Measurements from ENCODE around the gene SNAP29.

SNAP29 gene

DNA sequence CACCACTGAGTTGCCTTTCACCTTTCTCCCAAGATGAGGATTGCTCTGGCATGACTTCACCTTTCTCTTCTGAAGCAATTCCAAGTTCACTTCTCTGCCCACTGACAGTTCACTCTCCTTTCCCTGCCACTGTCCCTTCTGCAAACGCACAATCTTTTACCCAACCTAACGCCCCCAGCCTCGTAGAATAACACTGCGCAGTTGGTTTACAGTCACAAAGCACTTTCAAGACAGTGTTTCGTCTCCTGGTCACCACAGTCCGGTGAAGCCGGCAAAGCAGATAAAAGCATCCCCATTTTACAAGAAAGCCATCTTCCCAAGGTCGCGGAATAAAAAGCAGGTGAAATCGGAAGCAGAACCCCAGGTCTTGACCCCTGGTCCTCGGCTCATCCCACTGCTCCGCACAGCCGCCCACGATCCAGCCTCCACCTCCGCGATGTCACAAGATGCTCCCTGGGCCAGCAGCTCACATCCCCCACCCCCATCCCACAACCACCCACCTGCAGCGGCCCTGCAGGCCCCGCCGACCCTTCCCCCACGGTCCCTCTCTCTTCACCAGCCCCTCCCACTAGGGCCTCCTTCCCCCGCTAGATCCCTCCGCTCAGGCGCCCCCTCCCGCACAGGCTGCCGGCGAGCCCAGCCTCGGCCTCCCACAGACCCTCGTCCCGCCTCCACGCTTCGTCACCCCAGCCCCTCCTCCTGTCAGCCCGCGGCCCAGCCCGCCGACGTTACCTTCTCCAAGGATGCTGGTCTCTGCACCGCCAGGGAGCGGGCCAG, 781 bp upstream of the SNAP29 start (continued):
- TF ChIP-seq, protein P1, sequence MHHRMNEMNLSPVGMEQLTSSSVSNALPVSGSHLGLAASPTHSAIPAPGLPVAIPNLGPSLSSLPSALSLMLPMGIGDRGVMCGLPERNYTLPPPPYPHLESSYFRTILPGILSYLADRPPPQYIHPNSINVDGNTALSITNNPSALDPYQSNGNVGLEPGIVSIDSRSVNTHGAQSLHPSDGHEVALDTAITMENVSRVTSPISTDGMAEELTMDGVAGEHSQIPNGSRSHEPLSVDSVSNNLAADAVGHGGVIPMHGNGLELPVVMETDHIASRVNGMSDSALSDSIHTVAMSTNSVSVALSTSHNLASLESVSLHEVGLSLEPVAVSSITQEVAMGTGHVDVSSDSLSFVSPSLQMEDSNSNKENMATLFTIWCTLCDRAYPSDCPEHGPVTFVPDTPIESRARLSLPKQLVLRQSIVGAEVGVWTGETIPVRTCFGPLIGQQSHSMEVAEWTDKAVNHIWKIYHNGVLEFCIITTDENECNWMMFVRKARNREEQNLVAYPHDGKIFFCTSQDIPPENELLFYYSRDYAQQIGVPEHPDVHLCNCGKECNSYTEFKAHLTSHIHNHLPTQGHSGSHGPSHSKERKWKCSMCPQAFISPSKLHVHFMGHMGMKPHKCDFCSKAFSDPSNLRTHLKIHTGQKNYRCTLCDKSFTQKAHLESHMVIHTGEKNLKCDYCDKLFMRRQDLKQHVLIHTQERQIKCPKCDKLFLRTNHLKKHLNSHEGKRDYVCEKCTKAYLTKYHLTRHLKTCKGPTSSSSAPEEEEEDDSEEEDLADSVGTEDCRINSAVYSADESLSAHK (tag by site-specific recombination; IDR thresholded peaks at IDR 0.05) = no peak
- TF ChIP-seq ZNF155 (tag by site-specific recombination; IDR thresholded peaks at IDR 0.05) = no peak
- no peak for TF ChIP-seq GLI4 (tag by site-specific recombination; IDR thresholded peaks at IDR 0.05)
- no peak for TF ChIP-seq ZNF776 (tag by site-specific recombination; IDR thresholded peaks at IDR 0.05; ENCODE audit: borderline replicate concordance)
- no peak for TF ChIP-seq ZNF624 (tag by site-specific recombination; IDR thresholded peaks at IDR 0.05)
- no peak for TF ChIP-seq ZSCAN23 (tag by site-specific recombination; IDR thresholded peaks at IDR 0.05)
- TF ChIP-seq, protein P2, sequence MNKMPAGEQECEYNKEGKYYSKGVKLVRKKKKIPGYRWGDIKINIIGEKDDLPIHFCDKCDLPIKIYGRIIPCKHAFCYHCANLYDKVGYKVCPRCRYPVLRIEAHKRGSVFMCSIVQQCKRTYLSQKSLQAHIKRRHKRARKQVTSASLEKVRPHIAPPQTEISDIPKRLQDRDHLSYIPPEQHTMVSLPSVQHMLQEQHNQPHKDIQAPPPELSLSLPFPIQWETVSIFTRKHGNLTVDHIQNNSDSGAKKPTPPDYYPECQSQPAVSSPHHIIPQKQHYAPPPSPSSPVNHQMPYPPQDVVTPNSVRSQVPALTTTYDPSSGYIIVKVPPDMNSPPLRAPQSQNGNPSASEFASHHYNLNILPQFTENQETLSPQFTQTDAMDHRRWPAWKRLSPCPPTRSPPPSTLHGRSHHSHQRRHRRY (tag by site-specific recombination; IDR thresholded peaks at IDR 0.05) = no peak
- TF ChIP-seq ZBTB17 (tag by site-specific recombination; IDR thresholded peaks at IDR 0.05) = peak; percentile 63
- no peak for TF ChIP-seq ZNF433 (tag by site-specific recombination; IDR thresholded peaks at IDR 0.05; ENCODE audit: low read depth)
- no peak for TF ChIP-seq ZNF19 (tag by site-specific recombination; IDR thresholded peaks at IDR 0.05; ENCODE audit: low read depth)
- TF ChIP-seq EGR2 (tag by site-specific recombination; IDR thresholded peaks at IDR 0.05; ENCODE audit: low read depth) = peak; percentile 99
- TF ChIP-seq, protein P3, sequence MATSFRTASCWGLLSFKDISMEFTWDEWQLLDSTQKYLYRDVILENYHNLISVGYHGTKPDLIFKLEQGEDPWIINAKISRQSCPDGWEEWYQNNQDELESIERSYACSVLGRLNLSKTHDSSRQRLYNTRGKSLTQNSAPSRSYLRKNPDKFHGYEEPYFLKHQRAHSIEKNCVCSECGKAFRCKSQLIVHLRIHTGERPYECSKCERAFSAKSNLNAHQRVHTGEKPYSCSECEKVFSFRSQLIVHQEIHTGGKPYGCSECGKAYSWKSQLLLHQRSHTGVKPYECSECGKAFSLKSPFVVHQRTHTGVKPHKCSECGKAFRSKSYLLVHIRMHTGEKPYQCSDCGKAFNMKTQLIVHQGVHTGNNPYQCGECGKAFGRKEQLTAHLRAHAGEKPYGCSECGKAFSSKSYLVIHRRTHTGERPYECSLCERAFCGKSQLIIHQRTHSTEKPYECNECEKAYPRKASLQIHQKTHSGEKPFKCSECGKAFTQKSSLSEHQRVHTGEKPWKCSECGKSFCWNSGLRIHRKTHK (tag by site-specific recombination; IDR thresholded peaks at IDR 0.05) = no peak
- TF ChIP-seq SALL2 (tag by site-specific recombination; IDR thresholded peaks at IDR 0.05; ENCODE audit: borderline replicate concordance) = no peak
- TF ChIP-seq, protein P4, sequence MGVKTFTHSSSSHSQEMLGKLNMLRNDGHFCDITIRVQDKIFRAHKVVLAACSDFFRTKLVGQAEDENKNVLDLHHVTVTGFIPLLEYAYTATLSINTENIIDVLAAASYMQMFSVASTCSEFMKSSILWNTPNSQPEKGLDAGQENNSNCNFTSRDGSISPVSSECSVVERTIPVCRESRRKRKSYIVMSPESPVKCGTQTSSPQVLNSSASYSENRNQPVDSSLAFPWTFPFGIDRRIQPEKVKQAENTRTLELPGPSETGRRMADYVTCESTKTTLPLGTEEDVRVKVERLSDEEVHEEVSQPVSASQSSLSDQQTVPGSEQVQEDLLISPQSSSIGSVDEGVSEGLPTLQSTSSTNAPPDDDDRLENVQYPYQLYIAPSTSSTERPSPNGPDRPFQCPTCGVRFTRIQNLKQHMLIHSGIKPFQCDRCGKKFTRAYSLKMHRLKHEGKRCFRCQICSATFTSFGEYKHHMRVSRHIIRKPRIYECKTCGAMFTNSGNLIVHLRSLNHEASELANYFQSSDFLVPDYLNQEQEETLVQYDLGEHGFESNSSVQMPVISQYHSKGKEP (tag by site-specific recombination; IDR thresholded peaks at IDR 0.05) = no peak
- TF ChIP-seq ZNF585B (tag by site-specific recombination; IDR thresholded peaks at IDR 0.05) = no peak
- no peak for TF ChIP-seq ZNF350 (tag by site-specific recombination; IDR thresholded peaks at IDR 0.05)
- TF ChIP-seq KLF7 (tag by site-specific recombination; IDR thresholded peaks at IDR 0.05; ENCODE audit: borderline replicate concordance) = peak; percentile 74
- TF ChIP-seq SCRT2 (tag by site-specific recombination; IDR thresholded peaks at IDR 0.05) = peak; percentile 46
- no peak for TF ChIP-seq ZNF521 (tag by site-specific recombination; IDR thresholded peaks at IDR 0.05)
- TF ChIP-seq GLIS1 (tag by site-specific recombination; IDR thresholded peaks at IDR 0.05) = peak; percentile 97
- TF ChIP-seq ZNF292 (tag by site-specific recombination; IDR thresholded peaks at IDR 0.05; ENCODE audit: borderline replicate concordance, low read depth) = no peak
- TF ChIP-seq FEZF1 (tag by site-specific recombination; IDR thresholded peaks at IDR 0.05) = no peak
- no peak for TF ChIP-seq TCF7L2 (IDR thresholded peaks at IDR 0.05; ENCODE audit: borderline replicate concordance, low read depth, low read length)
- TF ChIP-seq ZNF10 (tag by site-specific recombination; IDR thresholded peaks at IDR 0.05) = 0 out of 2 replicates have a peak, but pooled peaks have one; percentile 3
- TF ChIP-seq ZNF544 (tag by site-specific recombination; IDR thresholded peaks at IDR 0.05) = no peak
- TF ChIP-seq ZNF623 (tag by site-specific recombination; IDR thresholded peaks at IDR 0.05) = no peak; the same call in 1 of the 2 replicates
- TF ChIP-seq ZNF558 (tag by site-specific recombination; IDR thresholded peaks at IDR 0.05) = no peak
- TF ChIP-seq ZSCAN30 (tag by site-specific recombination; IDR thresholded peaks at IDR 0.05) = no peak
- TF ChIP-seq, protein P5, sequence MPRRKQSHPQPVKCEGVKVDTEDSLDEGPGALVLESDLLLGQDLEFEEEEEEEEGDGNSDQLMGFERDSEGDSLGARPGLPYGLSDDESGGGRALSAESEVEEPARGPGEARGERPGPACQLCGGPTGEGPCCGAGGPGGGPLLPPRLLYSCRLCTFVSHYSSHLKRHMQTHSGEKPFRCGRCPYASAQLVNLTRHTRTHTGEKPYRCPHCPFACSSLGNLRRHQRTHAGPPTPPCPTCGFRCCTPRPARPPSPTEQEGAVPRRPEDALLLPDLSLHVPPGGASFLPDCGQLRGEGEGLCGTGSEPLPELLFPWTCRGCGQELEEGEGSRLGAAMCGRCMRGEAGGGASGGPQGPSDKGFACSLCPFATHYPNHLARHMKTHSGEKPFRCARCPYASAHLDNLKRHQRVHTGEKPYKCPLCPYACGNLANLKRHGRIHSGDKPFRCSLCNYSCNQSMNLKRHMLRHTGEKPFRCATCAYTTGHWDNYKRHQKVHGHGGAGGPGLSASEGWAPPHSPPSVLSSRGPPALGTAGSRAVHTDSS (tag by site-specific recombination; IDR thresholded peaks at IDR 0.05) = no peak
